Measurements from ENCODE around the gene TSC22D3.
"Not testable (repeated sequence)": the region's sequence is repeated elsewhere in the genome, so short reads cannot be mapped to it uniquely, and the experiment has no call there.

GRCh38 chrX:107810053-107810452 is 34.5 kb upstream of the TSC22D3 start:
- not testable (repeated sequence) for TF ChIP-seq EZH2 (IDR thresholded peaks at IDR 0.05; ENCODE audit: borderline replicate concordance, insufficient read depth, low read depth, low read length, poor library complexity, severe bottlenecking); CTCF (IDR thresholded peaks at IDR 0.05)
